Activated naive CD8-positive, alpha-beta T cell treated with anti-CD3 and anti-CD28 coated beads, Interleukin-2, amount 10 ng/mL, durations not matched to agents 7 days and 5 days (primary cell): Measurements from ENCODE around the gene AKR7A2. TPM values are rescaled to one million over a fixed set of nuclear protein-coding genes. Genes with fewer than 3 reads are reported as not detected.

Experiments
- total RNA-seq, 2 experiments: library from RNA; stranded (reverse); gene quantifications; one replicate each; pipeline ENCODE4 v1.2.3, GENCODE V29; 2021

AKR7A2 gene
- total RNA-seq, 2 experiments from 2014 or later: 48.5 to 49.6 TPM

Other genes with a start within 250 kb of the AKR7A2 start
- 100 to 1,000 TPM; 139 to 155 TPM for gene UBR4, start 101.9 kb downstream of the AKR7A2 start, total RNA-seq
- 10 to 100 TPM; 35.6 to 37.0 TPM for gene EMC1, start 60.6 kb downstream of the AKR7A2 start, total RNA-seq
- gene MRTO4, start 60.3 kb downstream of the AKR7A2 start, total RNA-seq: 10 to 100 TPM; 24.8 to 28.2 TPM
- gene AKR7A3, start 23.4 kb downstream of the AKR7A2 start, total RNA-seq: 1 to 10 TPM in 1 of 2 experiments, under 1 TPM in 1; 0.83 to 1.0 TPM
- 1 to 10 TPM; 9.2 to 9.6 TPM for gene SLC66A1, start 182 bp upstream of the AKR7A2 start, total RNA-seq
- gene CAPZB, start 173.4 kb upstream of the AKR7A2 start, total RNA-seq: 100 to 1,000 TPM; 395 to 412 TPM